ENCODE results near the gene ZCCHC24. TPM values are rescaled to one million over a fixed set of nuclear protein-coding genes. Genes with fewer than 3 reads are reported as not detected.
A peak's percentile ranks its signal among the peaks of the same experiment; 100 is the strongest.

ZCCHC24 gene
- total RNA-seq, 6 experiments from 2014 or later: 33.2 to 40.3 (median 37.5) TPM

GRCh38 chr10:79407811-79408795 lies 37.3 kb downstream of the ZCCHC24 start:
- H3K36me3 Mint-ChIP-seq (ENCODE audit: low read depth): 0 out of 2 replicates have a peak, but pooled peaks cover 4% of the 10 kb centered on the region
- peak overlapping the region; percentile 49; the same call in 1 of the 2 replicates for H3K27ac Mint-ChIP-seq
- H3K4me1 Mint-ChIP-seq (ENCODE audit: low read depth): peaks cover 79% of the 10 kb centered on the region
- H3K27me3 Mint-ChIP-seq (ENCODE audit: insufficient read depth): peaks cover 4% of the 10 kb centered on the region; the same call in 1 of the 2 replicates
- H3K4me3 Mint-ChIP-seq: no peak overlapping the region
- peak; percentile 67 for DNase-seq
- no peaks in the 10 kb centered on the region for H3K9me3 Mint-ChIP-seq
- TF ChIP-seq, protein P1, sequence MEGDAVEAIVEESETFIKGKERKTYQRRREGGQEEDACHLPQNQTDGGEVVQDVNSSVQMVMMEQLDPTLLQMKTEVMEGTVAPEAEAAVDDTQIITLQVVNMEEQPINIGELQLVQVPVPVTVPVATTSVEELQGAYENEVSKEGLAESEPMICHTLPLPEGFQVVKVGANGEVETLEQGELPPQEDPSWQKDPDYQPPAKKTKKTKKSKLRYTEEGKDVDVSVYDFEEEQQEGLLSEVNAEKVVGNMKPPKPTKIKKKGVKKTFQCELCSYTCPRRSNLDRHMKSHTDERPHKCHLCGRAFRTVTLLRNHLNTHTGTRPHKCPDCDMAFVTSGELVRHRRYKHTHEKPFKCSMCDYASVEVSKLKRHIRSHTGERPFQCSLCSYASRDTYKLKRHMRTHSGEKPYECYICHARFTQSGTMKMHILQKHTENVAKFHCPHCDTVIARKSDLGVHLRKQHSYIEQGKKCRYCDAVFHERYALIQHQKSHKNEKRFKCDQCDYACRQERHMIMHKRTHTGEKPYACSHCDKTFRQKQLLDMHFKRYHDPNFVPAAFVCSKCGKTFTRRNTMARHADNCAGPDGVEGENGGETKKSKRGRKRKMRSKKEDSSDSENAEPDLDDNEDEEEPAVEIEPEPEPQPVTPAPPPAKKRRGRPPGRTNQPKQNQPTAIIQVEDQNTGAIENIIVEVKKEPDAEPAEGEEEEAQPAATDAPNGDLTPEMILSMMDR (IDR thresholded peaks at IDR 0.05): no peak

DNA sequence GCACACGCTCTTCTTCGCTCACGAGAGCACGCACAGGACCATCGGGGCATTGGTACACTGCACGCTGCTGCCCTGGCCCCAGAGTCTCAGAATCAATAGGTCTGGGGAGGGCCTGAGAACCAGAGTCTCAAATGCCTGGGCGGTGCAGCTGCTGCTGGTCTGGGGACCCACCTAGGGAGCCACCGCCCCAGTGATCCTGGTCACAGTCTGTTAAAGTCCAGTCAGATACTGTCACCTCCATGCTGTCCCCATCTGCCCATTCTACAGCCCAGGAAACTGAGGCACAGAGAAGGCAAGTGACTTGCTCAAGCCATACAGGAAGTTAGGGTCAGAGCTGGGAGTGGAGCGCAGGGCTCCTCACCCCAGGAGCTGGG lies 38.0 kb downstream of the ZCCHC24 start:
- TF ChIP-seq, protein P1 (IDR thresholded peaks at IDR 0.05): no peak
- H3K27ac Mint-ChIP-seq: peak overlapping the region; percentile 49; the same call in 1 of the 2 replicates
- no peak overlapping the region for H3K4me3 Mint-ChIP-seq
- peaks cover 6% of the 10 kb centered on the region for H3K27me3 Mint-ChIP-seq (ENCODE audit: insufficient read depth)
- H3K36me3 Mint-ChIP-seq (ENCODE audit: low read depth): 0 out of 2 replicates have a peak, but pooled peaks cover 4% of the 10 kb centered on the region
- no peak for DNase-seq
- no peaks in the 10 kb centered on the region for H3K9me3 Mint-ChIP-seq
- peaks cover 77% of the 10 kb centered on the region for H3K4me1 Mint-ChIP-seq (ENCODE audit: low read depth)

DNA sequence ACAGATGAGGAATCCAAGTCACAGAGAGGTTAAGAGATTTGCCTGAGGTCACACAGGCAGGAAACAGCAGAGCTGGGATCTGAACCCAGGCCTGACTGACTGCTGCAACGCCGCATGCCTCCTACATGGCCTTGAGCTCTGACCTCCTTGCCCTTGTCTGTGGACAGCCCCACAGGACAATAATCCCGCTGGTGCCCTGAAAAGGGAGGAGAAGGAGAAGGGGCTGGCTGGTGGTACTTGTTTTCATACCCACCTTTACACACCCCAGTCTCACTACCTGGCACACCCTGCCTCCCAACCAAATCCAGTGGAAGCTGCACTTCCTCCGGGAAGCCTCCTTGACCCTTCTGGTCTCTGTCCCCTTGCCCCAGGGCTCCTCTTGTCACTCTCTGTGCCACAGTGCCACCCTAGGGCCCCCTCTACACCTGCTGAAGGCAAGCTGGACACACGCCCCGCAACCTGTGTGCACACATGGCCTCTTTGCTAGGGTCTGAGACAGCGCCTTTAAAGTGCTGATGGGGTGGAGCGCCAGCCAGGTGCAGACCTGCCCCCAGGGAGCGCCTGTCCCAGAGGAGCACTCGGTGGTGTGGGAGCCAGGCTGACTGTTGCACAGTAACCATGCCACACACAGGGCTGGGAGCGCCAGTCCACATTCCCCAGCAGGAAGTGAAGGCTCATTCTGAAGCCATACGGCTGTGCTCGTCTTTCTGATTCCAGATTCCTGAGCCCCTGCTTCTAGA lies 38.6 kb downstream of the ZCCHC24 start:
- Mint-ChIP-seq H3K4me1 (ENCODE audit: low read depth) (peaks cover 74% of the 10 kb centered on the region), H3K27ac (peak overlapping the region; percentile 49; the same call in 1 of the 2 replicates), H3K9me3 (no peaks in the 10 kb centered on the region), H3K36me3 (ENCODE audit: low read depth) (0 out of 2 replicates have a peak, but pooled peaks cover 4% of the 10 kb centered on the region), H3K4me3 (no peak overlapping the region), H3K27me3 (ENCODE audit: insufficient read depth) (peaks cover 6% of the 10 kb centered on the region)
- TF ChIP-seq, protein P1 (IDR thresholded peaks at IDR 0.05): no peak
- no peak for DNase-seq

DNA sequence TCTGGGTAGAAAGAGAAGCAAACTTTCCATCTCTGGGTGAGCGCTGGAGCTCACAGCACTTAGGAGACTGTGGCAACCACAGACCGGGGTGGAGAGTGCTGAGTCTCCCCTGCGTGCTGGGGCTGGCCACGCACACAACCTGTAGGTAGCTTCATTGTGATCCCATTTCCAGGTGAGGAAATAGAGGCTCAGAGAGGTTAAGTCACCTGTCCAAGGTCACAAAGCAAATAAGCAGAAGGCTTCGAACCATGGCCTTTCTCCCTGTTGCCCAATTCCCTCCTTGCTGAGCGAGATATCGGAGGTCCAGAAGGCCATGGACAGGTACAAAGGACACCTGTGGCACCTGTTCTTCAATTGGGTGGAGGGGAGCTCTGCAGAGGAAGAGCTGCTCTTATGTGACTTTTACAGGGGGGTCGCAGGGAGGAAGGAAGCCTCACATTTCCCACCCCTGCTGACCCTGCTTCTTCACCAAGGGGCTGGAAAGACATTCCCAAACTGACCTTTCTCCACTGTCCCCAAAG lies 39.4 kb downstream of the ZCCHC24 start:
- Mint-ChIP-seq H3K36me3 (ENCODE audit: low read depth) (0 out of 2 replicates have a peak, but pooled peaks cover 4% of the 10 kb centered on the region), H3K4me1 (ENCODE audit: low read depth) (peaks cover 76% of the 10 kb centered on the region), H3K4me3 (no peak overlapping the region), H3K27ac (no peak overlapping the region), H3K9me3 (no peaks in the 10 kb centered on the region), H3K27me3 (ENCODE audit: insufficient read depth) (peaks cover 6% of the 10 kb centered on the region)
- TF ChIP-seq, protein P1 (IDR thresholded peaks at IDR 0.05): no peak
- no peak for DNase-seq

Data from HFFc6 (cell line).